ENCODE measurements around the gene CD2. TPM values are rescaled to one million over a fixed set of nuclear protein-coding genes. Genes with fewer than 3 reads are reported as not detected.

CD2 gene
- total and polyA plus RNA-seq, 8 donors, result 0.16 to 1.9 (median 0.79) TPM

DNA sequence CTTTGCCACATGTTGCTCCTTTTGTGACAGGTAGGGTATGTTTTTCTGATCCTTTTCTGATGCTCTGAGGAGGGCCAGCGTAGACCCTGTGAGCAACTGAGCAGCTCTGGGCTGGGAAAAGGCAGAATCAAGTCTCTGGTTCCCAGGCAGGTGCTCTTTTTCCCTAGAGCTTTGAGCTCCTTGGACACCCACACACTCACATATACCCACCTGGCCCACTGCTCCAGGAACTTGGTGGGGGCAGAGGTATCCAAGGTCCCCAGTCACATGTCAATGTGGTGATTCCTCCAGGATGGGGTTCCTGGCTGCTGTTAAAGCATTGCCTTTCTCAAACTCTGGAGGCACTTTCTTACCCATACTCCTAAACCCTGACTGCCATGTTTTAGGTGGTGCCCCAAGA lies 5.4 kb downstream of the CD2 start:
- no peak overlapping the region for H3K4me3 ChIP-seq
- TF ChIP-seq, protein P1, sequence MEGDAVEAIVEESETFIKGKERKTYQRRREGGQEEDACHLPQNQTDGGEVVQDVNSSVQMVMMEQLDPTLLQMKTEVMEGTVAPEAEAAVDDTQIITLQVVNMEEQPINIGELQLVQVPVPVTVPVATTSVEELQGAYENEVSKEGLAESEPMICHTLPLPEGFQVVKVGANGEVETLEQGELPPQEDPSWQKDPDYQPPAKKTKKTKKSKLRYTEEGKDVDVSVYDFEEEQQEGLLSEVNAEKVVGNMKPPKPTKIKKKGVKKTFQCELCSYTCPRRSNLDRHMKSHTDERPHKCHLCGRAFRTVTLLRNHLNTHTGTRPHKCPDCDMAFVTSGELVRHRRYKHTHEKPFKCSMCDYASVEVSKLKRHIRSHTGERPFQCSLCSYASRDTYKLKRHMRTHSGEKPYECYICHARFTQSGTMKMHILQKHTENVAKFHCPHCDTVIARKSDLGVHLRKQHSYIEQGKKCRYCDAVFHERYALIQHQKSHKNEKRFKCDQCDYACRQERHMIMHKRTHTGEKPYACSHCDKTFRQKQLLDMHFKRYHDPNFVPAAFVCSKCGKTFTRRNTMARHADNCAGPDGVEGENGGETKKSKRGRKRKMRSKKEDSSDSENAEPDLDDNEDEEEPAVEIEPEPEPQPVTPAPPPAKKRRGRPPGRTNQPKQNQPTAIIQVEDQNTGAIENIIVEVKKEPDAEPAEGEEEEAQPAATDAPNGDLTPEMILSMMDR (IDR thresholded peaks at IDR 0.05), result no peak
- no peak for DNase-seq
- FAIRE-seq, result no peak
- no peaks in the 10 kb centered on the region for H3K4me1 ChIP-seq
- no peaks in the 10 kb centered on the region for H3K9me3 ChIP-seq
- WGBS, 2 donors, result 84 to 88% methylated on average over 1 of the region's 1 CpG
- intact Hi-C loops (cut with DNase I), result no loop called here
- no peaks in the 10 kb centered on the region for H3K36me3 ChIP-seq
- no peak for ATAC-seq
- H3K27me3 ChIP-seq, result no peaks in the 10 kb centered on the region
- H3K27ac ChIP-seq, result no peak overlapping the region

DNA sequence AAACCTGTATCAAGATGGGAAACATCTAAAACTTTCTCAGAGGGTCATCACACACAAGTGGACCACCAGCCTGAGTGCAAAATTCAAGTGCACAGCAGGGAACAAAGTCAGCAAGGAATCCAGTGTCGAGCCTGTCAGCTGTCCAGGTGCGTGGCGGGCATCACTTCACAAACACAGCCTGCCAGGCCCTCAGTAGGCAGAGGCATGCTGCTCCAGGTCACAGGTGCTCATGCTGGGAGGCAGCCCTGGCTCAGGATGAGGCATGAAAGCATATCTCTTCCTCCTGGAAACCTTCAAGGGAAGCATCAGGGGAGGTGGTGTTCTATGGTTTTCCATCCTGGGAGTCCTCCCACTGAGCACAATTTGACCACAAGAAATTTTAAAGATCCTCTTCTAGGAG lies 6.3 kb downstream of the CD2 start:
- Histone ChIP-seq H3K9me3 (no peaks in the 10 kb centered on the region), H3K27ac (no peak overlapping the region), H3K4me1 (no peaks in the 10 kb centered on the region), H3K4me3 (no peak overlapping the region), H3K27me3 (no peaks in the 10 kb centered on the region), H3K36me3 (no peaks in the 10 kb centered on the region)
- ATAC-seq (no peak), FAIRE-seq (no peak), DNase-seq (no peak)
- WGBS, 2 donors, result 89 to 94% methylated on average over 3 of the region's 3 CpGs
- TF ChIP-seq, protein P1 (IDR thresholded peaks at IDR 0.05), result no peak
- intact Hi-C loops (cut with DNase I), result no loop called here

DNA sequence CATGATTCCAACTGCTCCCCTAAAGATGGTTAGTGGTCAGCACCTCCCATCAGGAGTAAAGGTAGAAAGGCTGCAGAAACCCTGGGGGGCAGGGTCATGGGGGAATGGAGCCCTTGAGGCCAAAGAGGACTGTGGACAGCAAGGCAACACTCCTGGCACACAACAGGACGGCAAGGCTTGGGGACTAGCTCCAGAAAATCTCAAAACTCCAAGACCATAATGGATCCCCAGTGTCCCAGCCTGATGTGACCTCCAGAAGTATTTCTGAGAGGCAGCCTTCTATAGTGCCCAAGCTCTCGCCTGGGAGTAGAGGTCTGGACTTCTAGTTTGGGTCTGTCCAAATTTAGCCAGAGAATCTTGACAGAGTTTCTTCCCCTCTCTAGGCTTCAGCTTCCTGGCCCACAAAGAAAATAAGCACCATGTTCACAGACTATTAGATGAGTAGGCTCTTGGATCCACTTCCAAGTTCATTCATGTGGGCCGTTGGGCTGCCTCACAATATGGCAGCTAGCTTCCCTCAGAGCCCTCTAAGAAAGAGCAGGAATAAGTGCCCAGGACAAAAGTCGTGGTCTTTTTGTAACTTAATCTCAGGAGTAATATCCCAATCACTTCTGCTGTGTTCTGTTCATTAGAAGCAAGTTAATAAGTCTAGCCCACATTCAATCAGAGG lies 6.9 kb downstream of the CD2 start:
- intact Hi-C loops (cut with DNase I), result no loop called here
- ATAC-seq (no peak), FAIRE-seq (no peak), DNase-seq (no peak)
- H3K27me3 ChIP-seq, result no peaks in the 10 kb centered on the region
- H3K36me3 ChIP-seq, result no peaks in the 10 kb centered on the region
- H3K4me1 ChIP-seq, result no peaks in the 10 kb centered on the region
- H3K4me3 ChIP-seq, result no peak overlapping the region
- TF ChIP-seq, protein P1 (IDR thresholded peaks at IDR 0.05), result no peak
- H3K9me3 ChIP-seq, result no peaks in the 10 kb centered on the region
- 74 to 89% methylated on average over 4 of the region's 4 CpGs for WGBS, 2 donors
- H3K27ac ChIP-seq, result no peak overlapping the region

DNA sequence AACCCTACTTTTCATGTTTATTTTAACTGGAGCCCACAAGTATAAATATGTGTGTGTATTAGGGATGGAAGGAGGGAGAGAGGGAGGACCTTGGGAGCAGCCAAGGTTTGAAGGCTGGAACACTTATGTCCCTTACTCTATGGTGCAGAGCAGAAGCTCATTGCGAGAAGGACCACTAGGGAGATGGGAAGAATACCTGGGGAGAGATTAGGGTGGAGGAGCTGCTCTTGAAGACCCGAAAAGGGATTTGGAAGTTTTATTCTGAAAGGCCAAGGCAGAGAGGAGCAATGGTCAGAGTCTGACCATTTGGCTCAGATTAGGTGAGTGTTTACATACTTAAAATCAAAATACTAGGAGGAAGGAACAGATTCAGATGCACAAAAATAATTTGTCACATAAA lies 8.1 kb downstream of the CD2 start:
- DNase-seq (no peak), ATAC-seq (no peak), FAIRE-seq (no peak)
- 87 to 93% methylated on average over 2 of the region's 2 CpGs for WGBS, 2 donors
- intact Hi-C loops (cut with DNase I), result no loop called here
- TF ChIP-seq, protein P1 (IDR thresholded peaks at IDR 0.05), result no peak
- no peaks in the 10 kb centered on the region for H3K27me3 ChIP-seq
- no peaks in the 10 kb centered on the region for H3K36me3 ChIP-seq
- H3K27ac ChIP-seq, result no peak overlapping the region
- H3K9me3 ChIP-seq, result no peaks in the 10 kb centered on the region
- H3K4me1 ChIP-seq, result no peaks in the 10 kb centered on the region
- no peak overlapping the region for H3K4me3 ChIP-seq

DNA sequence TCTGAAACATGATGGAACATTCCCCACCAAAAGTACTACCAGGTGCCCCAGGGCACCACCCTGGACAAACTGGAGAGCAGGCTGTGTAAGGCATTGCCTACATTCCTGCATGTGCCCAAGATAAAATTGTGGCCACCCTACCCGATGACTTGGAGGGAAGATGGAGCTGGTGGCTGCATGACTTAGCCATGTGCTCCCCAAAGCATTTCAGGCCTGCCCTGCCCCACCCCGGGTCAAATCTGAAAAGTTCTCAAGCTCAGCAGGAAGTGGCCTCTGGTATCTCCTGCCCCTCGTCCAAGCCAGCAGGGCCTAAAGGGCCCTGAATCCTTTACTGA lies 8.5 kb downstream of the CD2 start:
- intact Hi-C loops (cut with DNase I), result no loop called here
- FAIRE-seq (no peak), ATAC-seq (no peak), DNase-seq (no peak)
- H3K36me3 ChIP-seq, result no peaks in the 10 kb centered on the region
- WGBS, 2 donors, result 76 to 84% methylated on average over 3 of the region's 3 CpGs
- no peaks in the 10 kb centered on the region for H3K27me3 ChIP-seq
- no peak overlapping the region for H3K27ac ChIP-seq
- no peaks in the 10 kb centered on the region for H3K4me1 ChIP-seq
- H3K4me3 ChIP-seq, result no peak overlapping the region
- H3K9me3 ChIP-seq, result no peaks in the 10 kb centered on the region
- TF ChIP-seq, protein P1 (IDR thresholded peaks at IDR 0.05), result no peak
